ENCODE results near the gene STAC.
"Not testable (repeated sequence)": the region's sequence is repeated elsewhere in the genome, so short reads cannot be mapped to it uniquely, and the experiment has no call there.

- TF ChIP-seq, protein P1, sequence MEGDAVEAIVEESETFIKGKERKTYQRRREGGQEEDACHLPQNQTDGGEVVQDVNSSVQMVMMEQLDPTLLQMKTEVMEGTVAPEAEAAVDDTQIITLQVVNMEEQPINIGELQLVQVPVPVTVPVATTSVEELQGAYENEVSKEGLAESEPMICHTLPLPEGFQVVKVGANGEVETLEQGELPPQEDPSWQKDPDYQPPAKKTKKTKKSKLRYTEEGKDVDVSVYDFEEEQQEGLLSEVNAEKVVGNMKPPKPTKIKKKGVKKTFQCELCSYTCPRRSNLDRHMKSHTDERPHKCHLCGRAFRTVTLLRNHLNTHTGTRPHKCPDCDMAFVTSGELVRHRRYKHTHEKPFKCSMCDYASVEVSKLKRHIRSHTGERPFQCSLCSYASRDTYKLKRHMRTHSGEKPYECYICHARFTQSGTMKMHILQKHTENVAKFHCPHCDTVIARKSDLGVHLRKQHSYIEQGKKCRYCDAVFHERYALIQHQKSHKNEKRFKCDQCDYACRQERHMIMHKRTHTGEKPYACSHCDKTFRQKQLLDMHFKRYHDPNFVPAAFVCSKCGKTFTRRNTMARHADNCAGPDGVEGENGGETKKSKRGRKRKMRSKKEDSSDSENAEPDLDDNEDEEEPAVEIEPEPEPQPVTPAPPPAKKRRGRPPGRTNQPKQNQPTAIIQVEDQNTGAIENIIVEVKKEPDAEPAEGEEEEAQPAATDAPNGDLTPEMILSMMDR (IDR thresholded peaks at IDR 0.05; ENCODE audit: insufficient read depth, low read length) = not testable (repeated sequence)
- not testable (repeated sequence) for TF ChIP-seq REST (IDR thresholded peaks at IDR 0.05; ENCODE audit: insufficient replicate concordance, low read depth); POLR2AphosphoS5 (IDR thresholded peaks at IDR 0.05; ENCODE audit: low read depth)
Observed at GRCh38 chr3:36472045-36472444, 91.7 kb downstream of the STAC start.
